SJSA1 (cell line): ENCODE measurements around the gene PCDHB14. TPM values are rescaled to one million over a fixed set of nuclear protein-coding genes. Genes with fewer than 3 reads are reported as not detected.
"Not testable (repeated sequence)": the region's sequence is repeated elsewhere in the genome, so short reads cannot be mapped to it uniquely, and the experiment has no call there.

Source experiments
- DNase-seq, 2 experiments: peaks; one replicate each; pipeline ENCODE4 v3.0.0-alpha.2; 2015 to 2020; ENCODE audit warnings: low spot score in 2 of 2, low read depth in 1 of 2
- H3K27ac ChIP-seq: fragments of 250-450 bp; sonication (Bioruptor Pico); 2 replicates; pipeline ENCODE4 v1.5.1; 2020; ENCODE audit warnings: mild to moderate bottlenecking, moderate library complexity
- H3K27me3 ChIP-seq: fragments of 250-450 bp; sonication (Bioruptor Pico); replicated peaks from 2 replicates; pipeline ENCODE4 v1.5.1; 2020; ENCODE audit warnings: mild to moderate bottlenecking, moderate library complexity
- H3K36me3 ChIP-seq: fragments of 250-450 bp; sonication (Bioruptor Pico); 2 replicates; pipeline ENCODE4 v1.5.1; 2020; ENCODE audit warnings: mild to moderate bottlenecking
- H3K4me1 ChIP-seq: fragments of 250-450 bp; sonication (Bioruptor Pico); replicated peaks from 2 replicates; pipeline ENCODE4 v1.6.1; 2021; ENCODE audit warnings: mild to moderate bottlenecking
- H3K4me3 ChIP-seq: fragments of 250-450 bp; sonication (Bioruptor Pico); 2 replicates; pipeline ENCODE4 v1.5.1; 2020; ENCODE audit warnings: mild to moderate bottlenecking
- H3K9me3 ChIP-seq: fragments of 250-450 bp; sonication (Bioruptor Pico); replicated peaks from 2 replicates; pipeline ENCODE4 v1.5.1; 2020; ENCODE audit warnings: mild to moderate bottlenecking
- total RNA-seq: library from RNA; depleted of rRNA; stranded (reverse); fragments of >200 nt; shearing (Covaris generic); gene quantifications from 2 replicates; pipeline ENCODE4 v1.2.3, GENCODE V29; 2014

Gene PCDHB14
- total RNA-seq, 1 experiment from 2014 or later = 28.4 TPM

DNA sequence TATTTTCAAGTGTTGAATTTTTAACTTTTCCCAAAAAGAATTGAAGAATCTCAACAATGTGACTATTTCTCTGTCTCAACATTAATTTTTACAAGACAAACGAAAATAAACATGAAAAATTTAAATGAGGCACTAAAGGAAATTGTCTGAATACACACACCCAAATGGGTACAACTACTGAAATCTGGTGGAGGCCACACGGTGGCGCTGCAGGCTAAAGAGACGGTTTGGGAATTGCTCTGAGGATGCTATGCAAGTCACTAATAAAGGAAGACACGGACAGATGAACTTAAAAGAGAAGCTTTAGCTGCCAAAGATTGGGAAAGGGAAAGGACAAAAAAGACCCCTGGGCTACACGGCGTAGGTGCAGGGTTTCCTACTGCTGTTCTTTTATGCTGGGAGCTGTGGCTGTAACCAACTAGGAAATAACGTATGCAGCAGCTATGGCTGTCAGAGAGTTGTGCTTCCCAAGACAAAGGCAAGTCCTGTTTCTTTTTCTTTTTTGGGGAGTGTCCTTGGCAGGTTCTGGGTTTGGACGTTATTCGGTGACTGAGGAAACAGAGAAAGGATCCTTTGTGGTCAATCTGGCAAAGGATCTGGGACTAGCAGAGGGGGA, 30.9 kb upstream of the PCDHB14 start, which contains the start of gene PCDHB10:
Gene PCDHB10 (plus strand): TSS at position 244 of the 616 bp plus-strand sequence. CDS start 200 bp downstream, at position 444.
- Histone ChIP-seq H3K36me3 (peaks cover 3% of the 10 kb centered on the region; the same call in 1 of the 2 replicates), H3K27me3 (no peaks in the 10 kb centered on the region), H3K9me3 (peaks cover 3% of the 10 kb centered on the region), H3K4me3 (no peak within 1 kb of the TSS), H3K4me1 (no peaks in the 10 kb centered on the region), H3K27ac (no peak within 1 kb of the TSS)
- peak; percentile 31 to 39 for DNase-seq

DNA sequence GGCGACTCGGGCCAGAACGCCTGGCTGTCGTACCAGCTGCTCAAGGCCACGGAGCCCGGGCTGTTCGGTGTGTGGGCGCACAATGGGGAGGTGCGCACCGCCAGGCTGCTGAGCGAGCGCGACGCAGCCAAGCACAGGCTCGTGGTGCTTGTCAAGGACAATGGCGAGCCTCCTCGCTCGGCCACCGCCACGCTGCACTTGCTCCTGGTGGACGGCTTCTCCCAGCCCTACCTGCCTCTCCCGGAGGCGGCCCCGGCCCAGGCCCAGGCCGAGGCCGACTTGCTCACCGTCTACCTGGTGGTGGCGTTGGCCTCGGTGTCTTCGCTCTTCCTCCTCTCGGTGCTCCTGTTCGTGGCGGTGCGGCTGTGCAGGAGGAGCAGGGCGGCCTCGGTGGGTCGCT, 28.8 kb upstream of the PCDHB14 start:
- not testable (repeated sequence) for DNase-seq, H3K36me3 ChIP-seq, H3K4me1 ChIP-seq, H3K27me3 ChIP-seq, H3K4me3 ChIP-seq, H3K27ac ChIP-seq
- peaks cover 13% of the 10 kb centered on the region for H3K9me3 ChIP-seq

- H3K36me3 ChIP-seq = no peaks in the 10 kb centered on the region
- no peak overlapping the region for H3K27ac ChIP-seq
- no peaks in the 10 kb centered on the region for H3K4me1 ChIP-seq
- H3K9me3 ChIP-seq = peaks cover 16% of the 10 kb centered on the region
- no peak overlapping the region for H3K4me3 ChIP-seq
- H3K27me3 ChIP-seq = no peaks in the 10 kb centered on the region
- no peak for DNase-seq
Observed at GRCh38 chr5:141196363-141196762, 26.8 kb upstream of the PCDHB14 start.

DNA sequence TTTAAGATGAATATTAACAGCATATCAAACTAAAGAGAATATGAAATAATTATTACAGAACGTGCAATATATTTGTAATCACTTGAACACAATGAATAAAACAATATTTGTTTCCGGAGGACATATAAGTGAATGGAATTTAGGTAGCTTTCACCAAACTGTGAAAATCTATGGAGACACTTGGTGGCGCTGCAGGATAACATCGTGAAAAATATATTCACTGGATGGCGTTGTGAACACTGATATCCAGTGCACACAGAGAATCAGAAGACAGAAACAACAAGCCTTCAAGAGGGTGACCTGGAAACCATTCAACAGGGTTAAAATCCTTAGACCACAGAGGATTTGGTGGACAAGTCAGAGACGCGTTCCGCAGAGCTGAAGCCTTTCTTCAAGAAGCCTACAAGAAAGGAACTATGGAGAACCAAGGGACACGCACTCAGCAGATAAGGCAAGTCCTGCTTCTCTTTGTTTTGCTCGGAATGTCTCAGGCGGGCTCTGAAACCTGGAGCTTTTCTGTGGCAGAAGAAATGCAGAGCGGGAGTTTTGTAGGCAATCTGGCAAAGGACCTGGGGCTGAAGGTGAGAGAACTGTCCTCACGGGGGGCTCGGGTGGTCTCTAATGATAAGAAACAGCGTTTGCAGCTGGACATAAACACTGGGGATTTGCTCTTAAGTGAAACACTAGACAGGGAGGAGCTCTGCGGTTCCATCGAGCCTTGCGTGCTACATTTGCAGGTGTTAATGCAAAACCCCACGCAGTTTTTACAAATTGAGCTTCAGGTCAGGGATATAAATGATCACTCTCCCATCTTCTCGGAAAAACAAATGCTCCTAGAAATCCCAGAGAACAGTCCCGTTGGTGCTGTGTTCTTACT, 23.5 kb upstream of the PCDHB14 start, which contains the start of gene PCDHB11:
Gene PCDHB11 (plus strand): TSS at position 269 of the 877 bp plus-strand sequence. CDS start 148 bp downstream, at position 417.
- Histone ChIP-seq H3K9me3 (peaks cover 13% of the 10 kb centered on the region; the same call in 1 of the 2 replicates), H3K4me1 (no peaks in the 10 kb centered on the region), H3K27ac (no peak within 1 kb of the TSS), H3K36me3 (no peaks in the 10 kb centered on the region), H3K4me3 (no peak within 1 kb of the TSS), H3K27me3 (no peaks in the 10 kb centered on the region)
- DNase-seq = no peak

GRCh38 chr5:141201126-141201525, 22.0 kb upstream of the PCDHB14 start:
- not testable (repeated sequence) for H3K4me3 ChIP-seq, H3K27ac ChIP-seq, H3K4me1 ChIP-seq, H3K36me3 ChIP-seq, DNase-seq, H3K27me3 ChIP-seq
- peaks cover 13% of the 10 kb centered on the region; the same call in 1 of the 2 replicates for H3K9me3 ChIP-seq

- not testable (repeated sequence) for DNase-seq, H3K27me3 ChIP-seq, H3K4me3 ChIP-seq, H3K36me3 ChIP-seq, H3K27ac ChIP-seq, H3K4me1 ChIP-seq
- peaks cover 13% of the 10 kb centered on the region; the same call in 1 of the 2 replicates for H3K9me3 ChIP-seq
Observed at GRCh38 chr5:141201646-141202045, 21.5 kb upstream of the PCDHB14 start.

DNA sequence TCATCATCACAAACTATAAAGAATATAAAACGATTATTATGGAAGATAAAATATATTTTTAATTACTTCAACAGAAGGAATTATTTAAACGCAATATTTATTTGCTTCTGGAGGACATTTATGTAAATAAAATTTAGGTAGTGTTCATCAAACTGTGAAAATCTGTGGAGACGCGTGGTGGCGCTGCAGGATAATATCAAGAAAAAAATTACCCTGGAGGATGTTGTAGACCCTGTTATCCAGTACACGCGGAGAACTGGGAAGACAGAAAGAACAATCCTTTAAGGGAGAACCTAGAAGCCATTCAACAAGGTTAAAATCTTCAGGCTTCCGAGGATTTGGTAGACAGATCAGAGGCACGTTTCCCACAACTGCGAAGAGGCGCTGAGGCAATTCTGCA, 14.7 kb upstream of the PCDHB14 start, which contains the start of gene PCDHB12:
Gene PCDHB12 (plus strand): TSS at position 242 of the 400 bp plus-strand sequence. CDS start 189 bp downstream, outside the sequence.
- H3K4me3 ChIP-seq = peak within 1 kb of the TSS; percentile 13; the same call in 1 of the 2 replicates
- peak in 1 of 2 experiments; percentile 15 for DNase-seq

DNA sequence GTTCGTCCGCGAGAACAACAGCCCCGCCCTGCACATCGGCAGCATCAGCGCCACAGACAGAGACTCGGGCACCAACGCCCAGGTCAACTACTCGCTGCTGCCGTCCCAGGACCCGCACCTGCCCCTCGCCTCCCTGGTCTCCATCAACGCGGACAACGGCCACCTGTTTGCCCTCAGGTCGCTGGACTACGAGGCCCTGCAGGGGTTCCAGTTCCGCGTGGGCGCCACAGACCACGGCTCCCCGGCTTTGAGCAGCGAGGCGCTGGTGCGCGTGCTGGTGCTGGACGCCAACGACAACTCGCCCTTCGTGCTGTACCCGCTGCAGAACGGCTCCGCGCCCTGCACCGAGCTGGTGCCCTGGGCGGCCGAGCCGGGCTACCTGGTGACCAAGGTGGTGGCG, 12.9 kb upstream of the PCDHB14 start:
- H3K27ac ChIP-seq, H3K27me3 ChIP-seq, H3K36me3 ChIP-seq, DNase-seq, H3K4me3 ChIP-seq, H3K9me3 ChIP-seq, H3K4me1 ChIP-seq: not testable (repeated sequence)

More for the DNA sequence above, 14.7 kb upstream of the PCDHB14 start, which contains the start of gene PCDHB12:
- H3K36me3 ChIP-seq = no peaks in the 10 kb centered on the region
- no peaks in the 10 kb centered on the region for H3K27me3 ChIP-seq
- H3K9me3 ChIP-seq = no peaks in the 10 kb centered on the region
- H3K4me1 ChIP-seq = no peaks in the 10 kb centered on the region
- H3K27ac ChIP-seq = no peak within 1 kb of the TSS

DNA sequence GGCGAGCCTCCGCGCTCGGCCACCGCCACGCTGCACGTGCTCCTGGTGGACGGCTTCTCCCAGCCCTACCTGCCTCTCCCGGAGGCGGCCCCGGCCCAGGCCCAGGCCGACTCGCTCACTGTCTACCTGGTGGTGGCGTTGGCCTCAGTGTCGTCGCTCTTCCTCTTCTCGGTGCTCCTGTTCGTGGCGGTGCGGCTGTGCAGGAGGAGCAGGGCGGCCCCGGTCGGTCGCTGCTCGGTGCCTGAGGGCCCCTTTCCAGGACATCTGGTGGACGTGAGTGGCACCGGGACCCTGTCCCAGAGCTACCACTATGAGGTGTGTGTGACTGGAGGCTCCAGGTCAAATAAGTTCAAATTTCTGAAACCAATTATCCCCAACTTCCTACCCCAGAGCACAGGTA, 12.3 kb upstream of the PCDHB14 start:
- H3K27ac ChIP-seq, DNase-seq, H3K4me1 ChIP-seq, H3K36me3 ChIP-seq, H3K27me3 ChIP-seq, H3K9me3 ChIP-seq, H3K4me3 ChIP-seq: not testable (repeated sequence)

DNA sequence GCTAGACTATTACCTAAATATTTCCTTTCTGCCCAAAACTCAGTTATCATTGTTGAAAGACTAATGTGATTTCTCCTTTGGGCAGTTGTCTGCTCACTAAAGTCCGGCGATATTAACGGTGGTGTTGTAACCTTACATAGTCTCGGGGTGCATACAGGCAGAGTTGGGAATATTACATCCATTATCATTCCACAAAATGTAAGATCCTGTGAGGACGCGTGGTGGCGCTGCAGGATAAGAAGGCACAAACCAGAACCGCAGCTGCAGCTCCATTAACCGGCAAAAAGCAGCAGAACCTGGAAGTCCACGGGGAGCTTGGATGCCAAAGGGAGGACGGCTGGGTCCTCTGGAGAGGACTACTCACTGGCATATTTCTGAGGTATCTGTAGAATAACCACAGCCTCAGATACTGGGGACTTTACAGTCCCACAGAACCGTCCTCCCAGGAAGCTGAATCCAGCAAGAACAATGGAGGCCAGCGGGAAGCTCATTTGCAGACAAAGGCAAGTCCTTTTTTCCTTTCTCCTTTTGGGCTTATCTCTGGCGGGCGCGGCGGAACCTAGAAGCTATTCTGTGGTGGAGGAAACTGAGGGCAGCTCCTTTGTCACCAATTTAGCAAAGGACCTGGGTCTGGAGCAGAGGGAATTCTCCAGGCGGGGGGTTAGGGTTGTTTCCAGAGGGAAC, 9.3 kb upstream of the PCDHB14 start, which contains the start of gene PCDHB13:
Gene PCDHB13 (plus strand): TSS at position 264 of the 684 bp plus-strand sequence. CDS start 205 bp downstream, at position 469.
- not testable (repeated sequence) for H3K4me1 ChIP-seq, H3K36me3 ChIP-seq, H3K27ac ChIP-seq, H3K9me3 ChIP-seq, DNase-seq, H3K4me3 ChIP-seq, H3K27me3 ChIP-seq

DNA sequence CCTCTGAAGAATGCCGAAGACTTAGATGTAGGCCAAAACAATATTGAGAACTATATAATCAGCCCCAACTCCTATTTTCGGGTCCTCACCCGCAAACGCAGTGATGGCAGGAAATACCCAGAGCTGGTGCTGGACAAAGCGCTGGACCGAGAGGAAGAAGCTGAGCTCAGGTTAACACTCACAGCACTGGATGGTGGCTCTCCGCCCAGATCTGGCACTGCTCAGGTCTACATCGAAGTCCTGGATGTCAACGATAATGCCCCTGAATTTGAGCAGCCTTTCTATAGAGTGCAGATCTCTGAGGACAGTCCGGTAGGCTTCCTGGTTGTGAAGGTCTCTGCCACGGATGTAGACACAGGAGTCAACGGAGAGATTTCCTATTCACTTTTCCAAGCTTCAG, 8.6 kb upstream of the PCDHB14 start:
- not testable (repeated sequence) for H3K4me3 ChIP-seq, DNase-seq, H3K4me1 ChIP-seq, H3K27me3 ChIP-seq, H3K27ac ChIP-seq, H3K36me3 ChIP-seq, H3K9me3 ChIP-seq

- not testable (repeated sequence) for H3K27me3 ChIP-seq, H3K36me3 ChIP-seq, DNase-seq, H3K4me3 ChIP-seq, H3K4me1 ChIP-seq, H3K9me3 ChIP-seq, H3K27ac ChIP-seq
Observed at GRCh38 chr5:141215504-141215903, 7.6 kb upstream of the PCDHB14 start.

DNA sequence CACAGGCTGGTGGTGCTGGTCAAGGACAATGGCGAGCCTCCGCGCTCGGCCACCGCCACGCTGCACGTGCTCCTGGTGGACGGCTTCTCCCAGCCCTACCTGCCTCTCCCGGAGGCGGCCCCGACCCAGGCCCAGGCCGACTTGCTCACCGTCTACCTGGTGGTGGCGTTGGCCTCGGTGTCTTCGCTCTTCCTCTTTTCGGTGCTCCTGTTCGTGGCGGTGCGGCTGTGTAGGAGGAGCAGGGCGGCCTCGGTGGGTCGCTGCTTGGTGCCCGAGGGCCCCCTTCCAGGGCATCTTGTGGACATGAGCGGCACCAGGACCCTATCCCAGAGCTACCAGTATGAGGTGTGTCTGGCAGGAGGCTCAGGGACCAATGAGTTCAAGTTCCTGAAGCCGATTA, 7.1 kb upstream of the PCDHB14 start:
- not testable (repeated sequence) for DNase-seq, H3K27me3 ChIP-seq, H3K27ac ChIP-seq, H3K9me3 ChIP-seq, H3K4me1 ChIP-seq, H3K4me3 ChIP-seq, H3K36me3 ChIP-seq
